NCI-H446 (cell line): ENCODE measurements around the gene PRPSAP2.

ENCODE experiments used
- DNase-seq, 2 experiments: peaks; one replicate each; lab custom pipeline; 2025; lab: John Stamatoyannopoulos, UW

The PRPSAP2 gene

GRCh38 chr17:18962494-18962815, 104.5 kb downstream of the PRPSAP2 start:
- DNase-seq = no peak

DNA sequence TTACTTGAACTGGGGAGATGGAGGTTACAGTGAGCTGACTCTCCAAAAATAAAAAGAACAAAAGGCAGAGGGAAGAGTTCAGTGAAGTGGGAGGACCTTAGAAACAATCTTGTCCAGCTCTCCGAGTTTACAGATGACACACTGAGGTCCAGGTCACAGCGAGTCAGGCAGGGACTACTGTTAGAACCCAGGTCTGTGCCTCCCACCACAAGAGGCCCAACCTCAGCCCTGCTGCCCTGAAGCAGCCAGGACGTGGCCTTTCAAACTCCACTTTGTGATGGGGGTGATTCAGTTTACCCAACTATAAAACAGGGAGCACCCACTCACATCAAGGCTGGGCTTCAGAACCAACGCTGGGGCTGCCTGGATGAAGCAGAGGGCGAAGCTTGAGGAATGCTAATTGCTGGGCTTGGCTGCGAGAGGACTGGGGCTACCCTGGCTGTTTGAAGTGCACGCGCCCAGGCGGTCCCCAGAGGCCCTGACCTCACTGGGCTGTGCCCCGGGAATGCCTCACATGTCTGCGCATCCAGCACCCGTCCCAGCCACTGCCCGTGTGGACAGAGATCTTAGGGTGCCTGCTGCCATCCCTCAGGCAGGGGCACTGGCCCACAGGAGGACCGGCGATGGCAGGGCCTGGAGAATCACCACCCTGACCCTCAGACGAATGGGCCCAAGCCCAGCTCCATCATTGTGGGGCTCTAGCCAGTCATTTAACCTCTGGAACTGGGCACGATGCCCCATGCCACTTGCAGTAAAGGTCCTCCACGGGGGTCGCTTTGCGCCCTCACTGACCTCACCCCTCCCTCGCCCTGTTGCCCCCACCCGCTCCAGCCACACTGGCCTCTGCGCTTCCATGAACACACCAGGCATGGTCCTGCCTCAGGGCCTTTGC, 105.4 kb downstream of the PRPSAP2 start:
- no peak for DNase-seq

GRCh38 chr17:18964018-18964351, 106.1 kb downstream of the PRPSAP2 start:
- no peak for DNase-seq

DNA sequence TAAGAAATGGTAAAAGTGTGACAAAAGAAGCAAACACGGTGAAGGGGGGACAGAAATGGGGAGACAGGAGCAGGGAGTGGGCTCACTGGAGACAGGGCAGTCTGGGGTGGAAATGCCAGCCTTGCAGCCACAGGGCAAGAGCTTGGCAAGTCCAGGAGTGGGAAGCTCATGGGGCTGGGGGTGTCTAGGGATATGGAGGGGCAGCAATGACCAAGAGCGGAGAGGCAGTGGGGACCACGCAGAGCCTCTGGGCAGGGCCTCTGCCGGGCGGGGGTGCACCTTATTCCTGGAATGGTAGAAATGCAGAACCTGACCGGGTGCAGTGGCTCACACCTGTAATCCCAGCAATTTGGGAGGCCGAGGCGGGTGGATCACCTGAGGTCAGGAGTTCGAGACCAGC, 106.6 kb downstream of the PRPSAP2 start:
- no peak for DNase-seq

- DNase-seq = no peak
These were observed 107.8 kb downstream of the PRPSAP2 start for GRCh38 chr17:18965530-18966236.

- DNase-seq = peak in 1 of 2 experiments; percentile 31
These were observed 109.1 kb downstream of the PRPSAP2 start for GRCh38 chr17:18966831-18967624.

DNA sequence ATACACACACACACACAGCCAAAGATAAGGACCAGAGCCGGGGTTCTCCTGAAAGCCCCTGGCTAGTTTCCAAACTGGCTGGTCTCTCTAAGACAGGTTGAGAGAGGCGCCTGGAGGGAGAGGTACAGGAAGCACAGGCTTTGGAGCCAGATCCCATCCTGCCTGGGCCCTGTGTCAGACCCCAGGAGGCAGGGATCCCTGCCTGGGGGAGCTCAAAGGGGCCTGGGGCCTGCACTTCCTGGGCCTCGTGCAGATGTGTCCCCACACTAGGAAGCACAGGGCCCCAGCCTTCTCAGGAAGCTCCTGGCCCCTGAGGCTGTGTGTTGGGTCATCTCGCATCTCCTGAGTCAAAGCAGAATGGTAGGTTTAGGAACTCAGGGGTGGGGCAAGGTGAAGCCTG, 110.0 kb downstream of the PRPSAP2 start:
- no peak for DNase-seq

DNA sequence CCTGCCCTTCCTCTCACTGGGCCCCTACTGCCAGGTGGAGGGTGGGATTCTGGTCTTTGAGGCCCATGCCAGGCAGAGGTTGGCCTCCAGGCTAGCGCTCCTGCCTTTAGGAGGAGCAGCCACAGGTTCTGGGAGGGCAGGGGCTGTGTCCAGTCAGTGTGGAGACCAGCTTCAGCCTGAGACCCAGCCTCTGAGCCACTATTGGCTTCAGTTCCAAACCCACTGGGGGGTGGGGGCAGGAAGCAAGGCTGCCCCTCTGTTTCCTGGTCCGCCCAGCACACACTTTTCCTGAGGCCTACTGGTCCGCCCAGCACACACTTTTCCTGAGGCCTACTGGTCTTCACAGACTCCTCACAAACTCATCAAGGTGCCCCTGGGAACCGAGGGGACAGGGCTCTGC, 110.4 kb downstream of the PRPSAP2 start:
- no peak for DNase-seq

DNA sequence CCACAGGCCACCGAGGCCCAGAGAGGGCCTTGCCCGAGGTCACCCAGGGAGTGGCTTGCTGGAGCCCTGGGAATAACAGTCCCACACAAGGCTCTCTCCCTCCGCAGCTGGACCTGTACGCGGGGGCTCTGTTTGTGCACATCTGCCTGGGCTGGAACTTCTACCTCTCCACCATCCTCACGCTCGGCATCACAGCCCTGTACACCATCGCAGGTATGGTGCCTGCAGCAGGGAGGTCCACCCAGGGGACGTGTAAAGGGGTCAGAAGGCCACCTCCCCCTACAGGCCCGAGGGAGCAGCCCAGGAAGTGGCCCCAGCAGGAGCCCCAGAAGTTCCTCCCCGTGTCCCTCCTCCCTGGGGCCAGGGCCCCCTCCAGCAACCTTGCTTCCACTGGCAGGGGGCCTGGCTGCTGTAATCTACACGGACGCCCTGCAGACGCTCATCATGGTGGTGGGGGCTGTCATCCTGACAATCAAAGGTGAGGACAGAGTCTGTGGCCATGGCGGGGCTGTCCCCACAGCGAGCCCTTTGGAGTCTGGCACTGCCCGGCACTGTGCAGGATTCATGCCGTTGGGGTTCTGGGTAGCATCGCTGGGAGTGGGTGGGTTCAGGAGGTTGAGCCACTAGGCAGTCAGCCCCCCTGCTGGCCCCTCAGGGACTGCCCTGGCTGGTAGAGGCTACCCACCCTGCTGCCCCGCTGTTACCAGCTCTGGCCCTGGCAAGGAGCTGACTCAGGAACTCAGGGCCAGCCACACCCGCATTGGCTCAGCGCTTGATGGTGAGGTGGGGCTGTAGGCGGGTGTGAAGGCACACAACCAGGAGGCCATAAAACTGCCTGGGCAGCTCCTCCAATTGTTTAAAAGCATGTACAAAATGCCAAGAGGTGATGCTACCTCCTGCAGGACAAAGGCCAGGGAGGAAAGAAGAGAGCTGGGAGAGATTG, 111.3 kb downstream of the PRPSAP2 start:
- no peak for DNase-seq

- no peak for DNase-seq
These were observed 112.9 kb downstream of the PRPSAP2 start for GRCh38 chr17:18970582-18971480.

DNA sequence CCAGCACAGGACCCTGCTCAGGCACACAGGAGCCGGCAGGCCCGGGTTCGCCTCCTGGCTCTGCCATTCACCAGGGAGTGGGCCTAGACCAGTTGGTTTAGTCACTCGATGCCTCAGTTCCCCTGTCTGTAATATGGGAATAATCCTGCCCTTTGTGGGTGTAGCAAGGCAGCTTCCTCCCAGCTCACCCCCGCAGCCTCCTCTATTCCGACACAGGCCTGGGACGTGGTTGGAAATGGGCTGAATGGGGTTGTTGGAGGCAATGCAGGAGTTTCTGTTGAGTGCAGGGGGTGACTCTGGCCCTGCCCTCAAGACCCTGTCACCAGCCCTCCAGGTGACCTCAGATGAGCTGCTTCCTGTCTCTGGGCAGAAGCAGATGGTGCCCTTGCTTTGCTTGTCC, 113.9 kb downstream of the PRPSAP2 start:
- DNase-seq = no peak

- no peak for DNase-seq
These were observed 116.6 kb downstream of the PRPSAP2 start for GRCh38 chr17:18974407-18975149.

- no peak for DNase-seq
These were observed 117.7 kb downstream of the PRPSAP2 start for GRCh38 chr17:18975597-18975996.

GRCh38 chr17:18976201-18976600, 118.3 kb downstream of the PRPSAP2 start:
- no peak for DNase-seq

DNA sequence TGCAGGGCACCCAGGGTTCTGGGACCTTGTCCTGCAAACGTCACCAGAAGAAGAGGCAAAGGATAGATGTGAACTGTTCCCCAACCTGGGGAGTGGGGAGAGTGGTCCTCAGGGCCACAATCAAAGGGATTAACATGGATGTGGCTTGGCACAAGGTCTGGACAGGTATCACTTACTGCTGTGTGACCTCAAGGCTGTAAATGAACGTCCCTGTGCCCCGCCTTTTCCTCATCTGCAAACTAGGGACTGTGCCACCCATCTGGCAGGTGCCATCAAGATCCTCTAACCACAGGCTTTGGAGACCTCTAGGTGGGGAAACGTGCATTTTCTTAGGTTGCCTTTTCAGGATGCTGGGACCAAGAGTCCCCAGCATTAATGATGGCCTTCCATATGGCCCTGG, 119.1 kb downstream of the PRPSAP2 start:
- DNase-seq = no peak

DNA sequence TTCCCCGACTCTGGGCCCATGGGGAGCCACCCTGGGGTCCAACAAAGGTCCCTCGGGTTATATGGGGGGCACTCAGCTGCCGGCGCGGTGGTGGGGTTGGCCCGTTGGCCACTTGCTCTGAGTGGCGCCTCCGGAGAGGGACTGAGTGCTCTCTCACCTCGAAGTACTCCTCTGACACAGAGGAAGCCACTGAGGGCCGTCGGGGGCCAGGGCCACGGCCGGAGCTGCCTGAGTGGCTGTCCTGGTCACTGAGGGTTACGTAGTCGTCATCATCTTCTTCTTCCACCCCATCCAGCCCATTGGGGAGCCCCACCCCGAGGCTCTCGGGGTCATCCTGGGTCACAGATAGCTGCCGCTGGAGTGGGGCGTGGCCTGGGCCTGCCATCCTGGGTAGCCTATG, 119.7 kb downstream of the PRPSAP2 start:
- no peak for DNase-seq

DNA sequence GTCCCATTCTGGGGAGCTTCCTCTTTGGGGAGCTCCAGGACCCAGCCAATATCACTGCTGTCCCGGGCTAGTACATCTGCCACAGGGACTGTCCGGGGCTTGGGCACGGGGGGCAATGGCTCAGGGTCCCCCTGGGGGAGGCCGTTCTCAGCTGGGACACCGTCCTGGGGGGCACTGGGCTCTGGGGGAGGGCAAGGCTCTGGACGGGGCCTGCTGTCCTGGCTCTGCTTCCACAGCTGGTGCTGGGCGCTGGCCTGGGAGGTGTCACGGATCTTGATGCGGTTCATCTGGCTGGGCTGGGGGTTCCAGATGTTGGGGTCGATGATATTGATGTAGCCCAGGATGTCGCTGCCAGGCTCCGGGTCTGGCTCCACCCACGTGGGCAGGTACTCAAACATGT, 120.1 kb downstream of the PRPSAP2 start:
- DNase-seq = no peak

GRCh38 chr17:18978655-18979054, 120.7 kb downstream of the PRPSAP2 start:
- no peak for DNase-seq
